ENCODE data around the gene BCAS1. TPM values are rescaled to one million over a fixed set of nuclear protein-coding genes. Genes with fewer than 3 reads are reported as not detected.

Gene BCAS1
- polyA plus RNA-seq, 1 of the 3 experiments (the other 2 are of a cell fraction): not detected

- CTCF ChIA-PET: no interaction called here
- no peak overlapping the region for H3K27ac ChIP-seq (ENCODE audit: low read depth in 2 of 2, low read length in 1 of 2)
These were observed 84.2 kb downstream of the BCAS1 start for GRCh38 chr20:53986037-53986650.

GRCh38 chr20:53985150-53985518 lies 85.3 kb downstream of the BCAS1 start:
- WGBS (ENCODE audit: low lambda C conversion rate): 56% methylated on average over 8 of the region's 8 CpGs
- H3K4me2 ChIP-seq: no peak overlapping the region
- no peaks in the 10 kb centered on the region for H3K27me3 ChIP-seq (ENCODE audit: insufficient read depth)
- no peaks in the 10 kb centered on the region for H3K36me3 ChIP-seq (replicated peaks in 1 of 2; ENCODE audit: control insufficient read depth in 1 of 2, insufficient read depth in 2 of 2, low read length in 1 of 2)
- CTCF ChIA-PET: no interaction called here
- no peak overlapping the region for H3K27ac ChIP-seq (ENCODE audit: low read depth in 2 of 2, low read length in 1 of 2)
- H3K9me2 ChIP-seq: no peaks in the 10 kb centered on the region
- H3K9ac ChIP-seq: no peak overlapping the region
- no peak for DNase-seq
- no peaks in the 10 kb centered on the region for H4K20me1 ChIP-seq (ENCODE audit: insufficient read depth)
- H3K4me1 ChIP-seq (ENCODE audit: control insufficient read depth in 1 of 2, insufficient read depth in 2 of 2, low read depth in 1 of 2, low read length in 1 of 2): no peaks in the 10 kb centered on the region
- H3K79me2 ChIP-seq (ENCODE audit: insufficient read depth): no peaks in the 10 kb centered on the region
- no peaks in the 10 kb centered on the region for H3F3A ChIP-seq (replicated peaks; ENCODE audit: insufficient read depth)
- POLR2A ChIA-PET: no interaction called here
- no peaks in the 10 kb centered on the region for H3K9me3 ChIP-seq
- no peak overlapping the region for H3K4me3 ChIP-seq (ENCODE audit: low read depth in 2 of 2, low read length in 1 of 2)
- no peak overlapping the region for H2AFZ ChIP-seq (ENCODE audit: low read depth)
- TF ChIP-seq REST (IDR thresholded peaks at IDR 0.05; ENCODE audit: low read depth, low read length): no peak
- no peak for TF ChIP-seq TCF12 (IDR thresholded peaks at IDR 0.05)
- TF ChIP-seq POLR2AphosphoS5 (IDR thresholded peaks at IDR 0.05; ENCODE audit: low read depth, low read length): no peak
- no peak for TF ChIP-seq EP300 (IDR thresholded peaks at IDR 0.05; ENCODE audit: borderline replicate concordance in 1 of 2, low read depth in 1 of 2, low read length in 1 of 2)
- no peak for TF ChIP-seq GATA2 (CRISPR knock-in tag; IDR thresholded peaks at IDR 0.05)
- no peak for TF ChIP-seq MEF2A (IDR thresholded peaks at IDR 0.05; ENCODE audit: borderline replicate concordance, low read depth)
- no peak for TF ChIP-seq IRF3 (IDR thresholded peaks at IDR 0.05; ENCODE audit: low read depth, low read length)
- TF ChIP-seq SIN3A (IDR thresholded peaks at IDR 0.05; ENCODE audit: borderline replicate concordance, low read depth, low read length): no peak
- no peak for TF ChIP-seq TAF1 (IDR thresholded peaks at IDR 0.05; ENCODE audit: borderline replicate concordance, low read depth, low read length)
- TF ChIP-seq SMC3 (IDR thresholded peaks at IDR 0.05; ENCODE audit: low read depth, low read length): no peak
- TF ChIP-seq NRF1 (IDR thresholded peaks at IDR 0.05; ENCODE audit: low read depth, low read length): no peak
- TF ChIP-seq RFX5 (IDR thresholded peaks at IDR 0.05; ENCODE audit: low read length): no peak
- TF ChIP-seq ZBTB33 (IDR thresholded peaks at IDR 0.05; ENCODE audit: borderline replicate concordance, low read depth): no peak
- TF ChIP-seq RAD21 (IDR thresholded peaks at IDR 0.05; ENCODE audit: low read length): no peak
- no peak for TF ChIP-seq RCOR1 (IDR thresholded peaks at IDR 0.05; ENCODE audit: low read length)

More at GRCh38 chr20:53986037-53986650, 84.2 kb downstream of the BCAS1 start:
- Histone ChIP-seq H2AFZ (ENCODE audit: low read depth) (no peak overlapping the region), H3K79me2 (ENCODE audit: insufficient read depth) (no peaks in the 10 kb centered on the region), H4K20me1 (ENCODE audit: insufficient read depth) (no peaks in the 10 kb centered on the region), H3F3A (replicated peaks; ENCODE audit: insufficient read depth) (no peaks in the 10 kb centered on the region), H3K36me3 (replicated peaks in 1 of 2; ENCODE audit: control insufficient read depth in 1 of 2, insufficient read depth in 2 of 2, low read length in 1 of 2) (no peaks in the 10 kb centered on the region), H3K4me1 (ENCODE audit: control insufficient read depth in 1 of 2, insufficient read depth in 2 of 2, low read depth in 1 of 2, low read length in 1 of 2) (no peaks in the 10 kb centered on the region), H3K27me3 (ENCODE audit: insufficient read depth) (no peaks in the 10 kb centered on the region), H3K9me3 (no peaks in the 10 kb centered on the region), H3K4me2 (no peak overlapping the region), H3K9ac (no peak overlapping the region), H3K4me3 (ENCODE audit: low read depth in 2 of 2, low read length in 1 of 2) (no peak overlapping the region), H3K9me2 (no peaks in the 10 kb centered on the region)
- TF ChIP-seq ZBTB33 (IDR thresholded peaks at IDR 0.05; ENCODE audit: borderline replicate concordance, low read depth) (no peak), YY1 (IDR thresholded peaks at IDR 0.05; ENCODE audit: low read depth) (no peak), RAD21 (IDR thresholded peaks at IDR 0.05; ENCODE audit: low read length) (no peak)
- no peak for DNase-seq
- 36% methylated on average over 4 of the region's 4 CpGs for WGBS (ENCODE audit: low lambda C conversion rate)
- POLR2A ChIA-PET: no interaction called here

Data from SK-N-SH (cell line).